ENCODE data around the gene NKIRAS1.

The NKIRAS1 gene

DNA sequence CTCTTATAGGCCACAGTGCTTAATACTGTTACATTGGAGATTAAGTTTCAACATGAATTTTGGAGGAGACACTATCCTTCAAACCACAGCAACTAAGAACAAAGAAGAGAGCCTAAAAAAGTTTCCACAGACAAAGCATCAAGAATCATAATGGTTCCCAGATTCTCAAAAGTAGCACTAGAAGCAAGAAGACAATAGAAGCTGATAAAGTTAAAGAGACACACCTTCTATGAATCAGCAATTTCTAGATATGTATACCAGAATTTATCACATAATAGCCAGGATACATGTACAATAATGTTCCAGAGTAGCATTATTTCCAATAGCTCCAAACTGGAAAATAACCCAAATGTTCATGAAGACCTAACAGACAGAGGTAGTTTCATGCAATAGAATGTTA is 12.2 kb downstream of the NKIRAS1 start:
- TF ChIP-seq SUZ12 (IDR thresholded peaks at IDR 0.05; ENCODE audit: extremely low read depth, insufficient read depth, insufficient read length) (no peak), ZNF274 (IDR thresholded peaks at IDR 0.05; ENCODE audit: low read depth, low read length) (no peak), YY1 (IDR thresholded peaks at IDR 0.05; ENCODE audit: insufficient read depth, insufficient read length) (no peak)
- H3K4me3 ChIP-seq (ENCODE audit: insufficient read length, low read depth): no peak overlapping the region
- peaks cover 62% of the 10 kb centered on the region for H3K36me3 ChIP-seq (ENCODE audit: insufficient read depth, insufficient read length, low read length)
- H3K27me3 ChIP-seq (ENCODE audit: insufficient read depth, insufficient read length): no peaks in the 10 kb centered on the region
- DNase-seq (ENCODE audit: low read depth, low spot score): no peak
- no peak overlapping the region for H3K9ac ChIP-seq (ENCODE audit: insufficient read length, low read depth)
- no peaks in the 10 kb centered on the region for H3K9me3 ChIP-seq (ENCODE audit: insufficient read depth, low read length)
- H3K4me1 ChIP-seq (ENCODE audit: insufficient read depth, insufficient read length): no peaks in the 10 kb centered on the region

DNA sequence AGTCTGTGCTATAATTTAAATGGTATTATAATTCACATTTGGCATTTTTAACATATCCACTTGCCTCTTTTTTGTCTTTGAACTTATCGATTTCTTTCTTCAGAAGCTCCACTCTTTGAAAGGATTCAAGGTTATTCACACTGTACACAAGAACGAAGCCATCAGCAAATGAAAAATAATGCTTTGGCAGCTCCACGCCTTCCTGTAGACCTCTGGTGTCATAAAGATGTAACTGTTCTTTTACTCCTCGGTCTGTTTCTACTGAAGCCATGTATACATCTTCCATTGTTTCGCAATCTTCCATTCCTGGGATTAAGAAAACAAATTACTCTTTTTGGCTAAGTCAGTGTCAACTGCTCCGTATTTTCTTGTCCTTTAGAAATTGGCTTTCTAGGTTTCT is 16.0 kb downstream of the NKIRAS1 start:
- Histone ChIP-seq H3K27me3 (ENCODE audit: insufficient read depth, insufficient read length) (no peaks in the 10 kb centered on the region), H3K4me1 (ENCODE audit: insufficient read depth, insufficient read length) (no peaks in the 10 kb centered on the region), H3K9me3 (ENCODE audit: insufficient read depth, low read length) (no peaks in the 10 kb centered on the region), H3K4me3 (ENCODE audit: insufficient read length, low read depth) (no peak overlapping the region), H3K36me3 (ENCODE audit: insufficient read depth, insufficient read length, low read length) (peaks cover 65% of the 10 kb centered on the region), H3K9ac (ENCODE audit: insufficient read length, low read depth) (no peak overlapping the region)
- TF ChIP-seq SUZ12 (IDR thresholded peaks at IDR 0.05; ENCODE audit: extremely low read depth, insufficient read depth, insufficient read length): no peak
- TF ChIP-seq ZNF274 (IDR thresholded peaks at IDR 0.05; ENCODE audit: low read depth, low read length): no peak
- no peak for TF ChIP-seq YY1 (IDR thresholded peaks at IDR 0.05; ENCODE audit: insufficient read depth, insufficient read length)
- no peak for DNase-seq (ENCODE audit: low read depth, low spot score)

DNA sequence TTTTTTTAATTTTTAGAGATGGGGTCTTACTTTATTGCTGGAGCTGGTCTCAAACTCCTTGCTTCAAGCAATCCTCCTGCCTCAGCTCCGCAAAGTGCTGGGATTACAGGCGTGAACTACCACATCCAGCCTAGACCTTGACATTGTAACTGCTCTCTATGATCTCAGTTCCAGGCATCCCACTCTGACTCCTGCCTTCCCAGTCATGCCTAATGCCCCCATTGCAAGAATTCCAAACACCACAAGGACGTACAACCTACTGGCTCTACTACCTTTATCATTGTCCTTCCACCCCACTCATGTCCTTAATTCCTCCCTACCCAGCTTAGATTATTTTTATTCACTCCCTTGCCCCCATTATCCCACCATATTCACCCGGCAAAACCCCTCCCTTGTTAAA is 21.6 kb downstream of the NKIRAS1 start:
- DNase-seq (ENCODE audit: low read depth, low spot score): no peak
- Histone ChIP-seq H3K4me3 (ENCODE audit: insufficient read length, low read depth) (no peak overlapping the region), H3K9me3 (ENCODE audit: insufficient read depth, low read length) (no peaks in the 10 kb centered on the region), H3K9ac (ENCODE audit: insufficient read length, low read depth) (no peak overlapping the region), H3K36me3 (ENCODE audit: insufficient read depth, insufficient read length, low read length) (peaks cover 73% of the 10 kb centered on the region), H3K27me3 (ENCODE audit: insufficient read depth, insufficient read length) (no peaks in the 10 kb centered on the region), H3K4me1 (ENCODE audit: insufficient read depth, insufficient read length) (no peaks in the 10 kb centered on the region)
- TF ChIP-seq SUZ12 (IDR thresholded peaks at IDR 0.05; ENCODE audit: extremely low read depth, insufficient read depth, insufficient read length): no peak
- no peak for TF ChIP-seq ZNF274 (IDR thresholded peaks at IDR 0.05; ENCODE audit: low read depth, low read length)
- no peak for TF ChIP-seq YY1 (IDR thresholded peaks at IDR 0.05; ENCODE audit: insufficient read depth, insufficient read length)

DNA sequence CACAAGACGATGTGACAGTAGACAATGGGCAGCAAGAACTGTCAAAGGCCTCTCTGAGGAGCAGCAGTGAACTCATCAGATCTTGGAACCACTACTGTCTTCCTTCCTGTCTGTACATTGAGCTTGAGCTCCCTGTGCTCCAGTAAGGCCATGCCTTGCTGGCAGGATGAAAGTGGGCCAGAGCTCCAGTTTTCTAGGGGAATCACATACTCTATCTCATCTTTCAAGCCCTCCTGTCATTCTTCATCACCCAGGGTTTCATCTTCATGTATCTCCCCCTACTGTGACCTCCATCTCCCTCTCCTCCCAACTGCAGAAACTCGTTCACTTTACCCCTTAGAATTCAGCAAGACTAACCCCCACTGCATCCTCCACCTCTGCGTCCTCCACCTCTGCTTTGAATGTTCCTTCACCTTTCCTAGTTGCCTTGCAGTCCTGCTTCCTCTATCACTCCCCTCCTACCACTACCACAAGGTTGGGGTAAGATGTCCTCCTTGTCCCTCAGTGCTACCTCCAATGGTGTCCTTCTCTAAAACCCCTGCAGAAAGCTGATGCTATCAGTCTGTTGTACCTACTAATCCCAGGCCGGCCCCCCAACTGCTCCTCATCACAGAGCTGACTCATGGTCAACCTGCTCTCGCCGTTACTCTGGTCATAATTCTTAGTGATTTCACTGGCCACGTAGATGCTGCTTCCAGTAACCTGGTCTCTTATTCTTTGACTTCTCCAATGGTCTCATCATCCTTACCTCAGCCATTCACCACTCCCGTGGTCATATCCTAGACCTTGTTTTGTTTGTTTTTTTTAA is 22.3 kb downstream of the NKIRAS1 start:
- H3K9me3 ChIP-seq (ENCODE audit: insufficient read depth, low read length): no peaks in the 10 kb centered on the region
- peaks cover 73% of the 10 kb centered on the region for H3K36me3 ChIP-seq (ENCODE audit: insufficient read depth, insufficient read length, low read length)

DNA sequence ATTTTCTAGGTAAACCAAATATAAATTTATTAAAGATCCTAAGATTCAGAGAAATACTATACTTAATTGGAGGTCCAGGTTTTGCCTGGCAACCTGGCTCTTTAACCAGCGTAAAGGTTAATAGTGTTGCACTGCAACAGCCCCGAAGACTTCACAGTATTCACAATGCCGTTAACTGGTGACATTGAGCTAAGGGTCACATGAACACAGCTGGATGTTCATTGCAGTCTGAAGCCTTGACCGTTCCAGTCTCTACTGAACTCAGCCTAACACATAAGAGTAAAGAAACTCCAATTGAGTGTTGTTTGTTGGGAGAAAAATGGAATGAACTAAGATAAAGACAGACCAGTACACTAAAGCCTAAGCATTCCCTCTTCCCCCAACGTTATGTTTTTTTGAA is 26.8 kb downstream of the NKIRAS1 start:
- no peak for TF ChIP-seq SUZ12 (IDR thresholded peaks at IDR 0.05; ENCODE audit: extremely low read depth, insufficient read depth, insufficient read length)
- TF ChIP-seq ZNF274 (IDR thresholded peaks at IDR 0.05; ENCODE audit: low read depth, low read length): no peak
- no peak for TF ChIP-seq YY1 (IDR thresholded peaks at IDR 0.05; ENCODE audit: insufficient read depth, insufficient read length)
- no peak for DNase-seq (ENCODE audit: low read depth, low spot score)
- Histone ChIP-seq H3K36me3 (ENCODE audit: insufficient read depth, insufficient read length, low read length) (peaks cover 68% of the 10 kb centered on the region), H3K27me3 (ENCODE audit: insufficient read depth, insufficient read length) (no peaks in the 10 kb centered on the region), H3K9me3 (ENCODE audit: insufficient read depth, low read length) (no peaks in the 10 kb centered on the region), H3K4me3 (ENCODE audit: insufficient read length, low read depth) (no peak overlapping the region), H3K4me1 (ENCODE audit: insufficient read depth, insufficient read length) (no peaks in the 10 kb centered on the region), H3K9ac (ENCODE audit: insufficient read length, low read depth) (no peak overlapping the region)

More for the DNA sequence above, 22.3 kb downstream of the NKIRAS1 start:
- Histone ChIP-seq H3K27me3 (ENCODE audit: insufficient read depth, insufficient read length) (no peaks in the 10 kb centered on the region), H3K4me1 (ENCODE audit: insufficient read depth, insufficient read length) (no peaks in the 10 kb centered on the region), H3K4me3 (ENCODE audit: insufficient read length, low read depth) (no peak overlapping the region), H3K9ac (ENCODE audit: insufficient read length, low read depth) (no peak overlapping the region)
- no peak for DNase-seq (ENCODE audit: low read depth, low spot score)
- TF ChIP-seq YY1 (IDR thresholded peaks at IDR 0.05; ENCODE audit: insufficient read depth, insufficient read length): no peak
- no peak for TF ChIP-seq SUZ12 (IDR thresholded peaks at IDR 0.05; ENCODE audit: extremely low read depth, insufficient read depth, insufficient read length)
- TF ChIP-seq ZNF274 (IDR thresholded peaks at IDR 0.05; ENCODE audit: low read depth, low read length): no peak

DNA sequence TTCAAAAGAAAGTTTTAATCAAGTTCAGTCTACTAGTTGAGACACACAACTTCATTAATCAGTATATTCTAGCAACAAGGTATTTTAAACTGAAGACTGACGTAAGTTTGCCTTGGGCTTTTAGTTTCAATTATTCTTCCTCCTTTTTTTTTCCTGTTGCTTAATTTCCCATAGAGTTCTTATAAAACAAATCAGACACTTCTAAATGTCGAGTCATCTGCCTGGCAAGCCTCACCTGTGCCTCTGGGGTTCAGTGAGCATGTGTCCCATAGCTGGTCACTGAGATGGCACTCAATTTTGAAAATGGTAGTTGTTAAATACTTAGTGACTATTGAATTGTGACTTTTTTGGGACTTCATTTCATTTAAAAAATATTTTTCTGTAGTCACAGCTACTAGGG is 27.4 kb downstream of the NKIRAS1 start:
- peaks cover 63% of the 10 kb centered on the region for H3K36me3 ChIP-seq (ENCODE audit: insufficient read depth, insufficient read length, low read length)
- H3K4me1 ChIP-seq (ENCODE audit: insufficient read depth, insufficient read length): no peaks in the 10 kb centered on the region

DNA sequence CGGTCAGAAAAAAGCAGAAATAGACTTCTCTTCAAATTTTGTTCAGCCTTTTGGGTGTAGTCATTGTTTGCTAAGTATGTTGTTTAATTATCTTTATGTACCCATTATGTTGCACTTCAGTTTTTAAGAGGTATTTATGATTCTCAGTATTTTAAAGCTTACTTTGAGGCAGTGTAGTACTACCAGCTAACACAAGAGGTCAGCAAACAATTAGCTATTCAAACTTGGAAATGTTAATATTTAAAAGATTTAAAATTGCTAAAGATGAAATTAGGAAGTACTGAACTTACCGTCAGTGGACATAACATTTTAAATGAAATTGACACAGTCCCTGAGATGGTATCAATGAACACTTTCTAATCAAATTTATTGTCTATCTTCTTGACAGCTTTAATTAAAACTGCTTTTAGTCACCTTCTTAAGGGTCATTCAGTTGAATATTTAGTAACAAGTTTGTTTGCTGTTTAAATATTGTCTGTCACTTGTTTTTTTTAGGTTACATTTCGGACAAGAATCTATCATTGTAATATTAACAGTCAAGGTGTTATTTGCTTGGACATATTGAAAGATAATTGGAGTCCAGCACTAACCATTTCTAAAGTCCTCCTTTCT is 28.1 kb downstream of the NKIRAS1 start:
- no peak for TF ChIP-seq SUZ12 (IDR thresholded peaks at IDR 0.05; ENCODE audit: extremely low read depth, insufficient read depth, insufficient read length)
- no peak for TF ChIP-seq YY1 (IDR thresholded peaks at IDR 0.05; ENCODE audit: insufficient read depth, insufficient read length)
- TF ChIP-seq ZNF274 (IDR thresholded peaks at IDR 0.05; ENCODE audit: low read depth, low read length): no peak
- no peak overlapping the region for H3K9ac ChIP-seq (ENCODE audit: insufficient read length, low read depth)
- H3K27me3 ChIP-seq (ENCODE audit: insufficient read depth, insufficient read length): no peaks in the 10 kb centered on the region
- DNase-seq (ENCODE audit: low read depth, low spot score): no peak
- no peak overlapping the region for H3K4me3 ChIP-seq (ENCODE audit: insufficient read length, low read depth)
- no peaks in the 10 kb centered on the region for H3K9me3 ChIP-seq (ENCODE audit: insufficient read depth, low read length)
- peaks cover 61% of the 10 kb centered on the region for H3K36me3 ChIP-seq (ENCODE audit: insufficient read depth, insufficient read length, low read length)
- no peaks in the 10 kb centered on the region for H3K4me1 ChIP-seq (ENCODE audit: insufficient read depth, insufficient read length)

More for the DNA sequence above, 27.4 kb downstream of the NKIRAS1 start:
- Histone ChIP-seq H3K9ac (ENCODE audit: insufficient read length, low read depth) (no peak overlapping the region), H3K9me3 (ENCODE audit: insufficient read depth, low read length) (no peaks in the 10 kb centered on the region), H3K27me3 (ENCODE audit: insufficient read depth, insufficient read length) (no peaks in the 10 kb centered on the region), H3K4me3 (ENCODE audit: insufficient read length, low read depth) (no peak overlapping the region)
- TF ChIP-seq YY1 (IDR thresholded peaks at IDR 0.05; ENCODE audit: insufficient read depth, insufficient read length) (no peak), SUZ12 (IDR thresholded peaks at IDR 0.05; ENCODE audit: extremely low read depth, insufficient read depth, insufficient read length) (no peak), ZNF274 (IDR thresholded peaks at IDR 0.05; ENCODE audit: low read depth, low read length) (no peak)
- DNase-seq (ENCODE audit: low read depth, low spot score): no peak
